Measurements from ENCODE around the gene RSPH6A. TPM values are rescaled to one million over a fixed set of nuclear protein-coding genes. Genes with fewer than 3 reads are reported as not detected.

RSPH6A gene
- total RNA-seq, 2 experiments from 2014 or later: 0.17 to 0.25 TPM

- Mint-ChIP-seq H3K27ac (no peak overlapping the region), H3K4me3 (no peak overlapping the region), H3K9me3 (no peaks in the 10 kb centered on the region), H3K36me3 (ENCODE audit: low read depth) (peaks cover 46% of the 10 kb centered on the region), H3K27me3 (peaks cover 36% of the 10 kb centered on the region), H3K4me1 (ENCODE audit: low read depth) (peaks cover 20% of the 10 kb centered on the region)
- no peak overlapping the region for H3K27ac ChIP-seq (ENCODE audit: low read depth in 1 of 2, low read length in 2 of 2)
- ATAC-seq (ENCODE audit: poor library complexity) (no peak), DNase-seq (no peak)
- H3K9me3 ChIP-seq (ENCODE audit: control insufficient read depth in 1 of 2, insufficient read depth in 1 of 2, low read length in 2 of 2): peaks cover 0 to 11% of the 10 kb centered on the region in 2 experiments
- H3K27me3 ChIP-seq (ENCODE audit: control insufficient read depth in 1 of 2, insufficient read depth in 2 of 2, low read length in 2 of 2): peaks cover 17 to 22% of the 10 kb centered on the region in 2 experiments
- POLR2A ChIA-PET: no interaction called here
- CTCF ChIA-PET: no interaction called here
- no peak overlapping the region for H3K4me3 ChIP-seq (ENCODE audit: low read length)
- peaks cover 5% of the 10 kb centered on the region for H3K4me1 ChIP-seq (ENCODE audit: insufficient read depth, low read length)
- peaks cover 26% of the 10 kb centered on the region for H3K36me3 ChIP-seq (ENCODE audit: insufficient read depth, low read length)
- TF ChIP-seq CTCF (IDR thresholded peaks at IDR 0.05): no peak
- intact Hi-C loops (cut with DNase I, micrococcal nuclease): no loop called here
Measured at GRCh38 chr19:45785097-45785496, 30.0 kb downstream of the RSPH6A start.

- no peak overlapping the region for H3K4me3 ChIP-seq (ENCODE audit: low read length)
- CTCF ChIA-PET: no interaction called here
- Mint-ChIP-seq H3K27me3 (peaks cover 43% of the 10 kb centered on the region), H3K36me3 (ENCODE audit: low read depth) (peaks cover 44% of the 10 kb centered on the region), H3K27ac (no peak overlapping the region), H3K9me3 (no peaks in the 10 kb centered on the region), H3K4me3 (no peak overlapping the region), H3K4me1 (ENCODE audit: low read depth) (peaks cover 29% of the 10 kb centered on the region)
- DNase-seq (no peak), ATAC-seq (ENCODE audit: poor library complexity) (no peak)
- peaks cover 15% of the 10 kb centered on the region for H3K4me1 ChIP-seq (ENCODE audit: insufficient read depth, low read length)
- POLR2A ChIA-PET: no interaction called here
- no peak for TF ChIP-seq CTCF (IDR thresholded peaks at IDR 0.05)
- H3K9me3 ChIP-seq (ENCODE audit: control insufficient read depth in 1 of 2, insufficient read depth in 1 of 2, low read length in 2 of 2): peaks cover 0 to 17% of the 10 kb centered on the region in 2 experiments
- intact Hi-C loops (cut with DNase I, micrococcal nuclease): no loop called here
- no peak overlapping the region for H3K27ac ChIP-seq (ENCODE audit: low read depth in 1 of 2, low read length in 2 of 2)
- H3K27me3 ChIP-seq (ENCODE audit: control insufficient read depth in 1 of 2, insufficient read depth in 2 of 2, low read length in 2 of 2): peaks cover 22 to 30% of the 10 kb centered on the region in 2 experiments
- H3K36me3 ChIP-seq (ENCODE audit: insufficient read depth, low read length): peaks cover 21% of the 10 kb centered on the region
Measured at GRCh38 chr19:45784096-45784495, 31.0 kb downstream of the RSPH6A start.

GRCh38 chr19:45782820-45783785, 32.0 kb downstream of the RSPH6A start:
- CTCF ChIA-PET: interaction anchor here (0.6 to 1.2 kb wide), 3 partner anchors 11 to 298 kb away, joined by 3 to 14 read pairs (median 3); partner anchors contain the start of gene SIX5
- POLR2A ChIA-PET: interaction anchor here (0.7 to 1.4 kb wide), 3 partner anchors 10 to 470 kb away, joined by 4 to 6 read pairs (median 5); partner anchors contain the start of genes DMWD and SIX5
- Histone ChIP-seq H3K27ac (ENCODE audit: low read depth in 1 of 2, low read length in 2 of 2) (no peak overlapping the region), H3K4me1 (ENCODE audit: insufficient read depth, low read length) (peaks cover 24% of the 10 kb centered on the region), H3K4me3 (ENCODE audit: low read length) (no peak overlapping the region), H3K9me3 (ENCODE audit: control insufficient read depth in 1 of 2, insufficient read depth in 1 of 2, low read length in 2 of 2) (peaks cover 0 to 18% of the 10 kb centered on the region in 2 experiments), H3K27me3 (ENCODE audit: control insufficient read depth in 1 of 2, insufficient read depth in 2 of 2, low read length in 2 of 2) (peaks cover 22 to 33% of the 10 kb centered on the region in 2 experiments), H3K36me3 (ENCODE audit: insufficient read depth, low read length) (peaks cover 11% of the 10 kb centered on the region)
- Mint-ChIP-seq H3K9me3 (no peaks in the 10 kb centered on the region), H3K27me3 (peaks cover 36% of the 10 kb centered on the region), H3K4me3 (no peak overlapping the region), H3K4me1 (ENCODE audit: low read depth) (peaks cover 25% of the 10 kb centered on the region), H3K27ac (no peak overlapping the region), H3K36me3 (ENCODE audit: low read depth) (peaks cover 36% of the 10 kb centered on the region)
- TF ChIP-seq CTCF (IDR thresholded peaks at IDR 0.05): no peak
- ATAC-seq (ENCODE audit: poor library complexity) (no peak), DNase-seq (no peak)
- intact Hi-C loops (cut with DNase I, micrococcal nuclease): no loop called here

Measured in CD4-positive, alpha-beta T cell (primary cell).